ENCODE measurements around the gene PDIA6. TPM values are rescaled to one million over a fixed set of nuclear protein-coding genes. Genes with fewer than 3 reads are reported as not detected.
"Not testable (repeated sequence)": the region's sequence is repeated elsewhere in the genome, so short reads cannot be mapped to it uniquely, and the experiment has no call there.

Gene PDIA6
- total RNA-seq, 2 donors from 2014 or later: 402 to 408 TPM

DNA sequence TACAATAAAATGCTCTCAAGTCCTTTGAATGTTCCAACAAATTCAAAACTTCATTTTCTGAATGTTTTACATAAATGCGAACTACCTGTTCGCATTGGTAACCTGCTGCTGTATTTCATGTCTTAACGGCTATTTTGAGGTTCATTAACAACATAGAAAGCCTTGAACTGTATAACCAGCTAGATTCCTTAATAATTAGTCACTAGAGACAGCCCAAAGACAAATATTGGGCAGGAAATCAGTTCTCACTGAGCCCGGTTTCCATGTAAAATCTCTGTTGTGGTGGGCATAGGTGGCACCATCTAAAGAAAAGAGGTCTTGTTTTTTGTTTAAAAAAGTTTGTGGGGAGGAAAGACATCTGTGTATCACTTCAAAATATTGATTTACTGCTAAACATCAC, 29.2 kb downstream of the PDIA6 start:
- WGBS, 2 experiments (ENCODE audit: insufficient coverage in 1 of 2, insufficient read length in 1 of 2): 97 to 100% methylated on average over 3 to 4 of the region's 4 CpGs
- no peaks in the 10 kb centered on the region for H3K9me3 ChIP-seq (ENCODE audit: control insufficient read depth, low read length)
- H3K27me3 ChIP-seq (ENCODE audit: control insufficient read depth, insufficient read depth, low read length, poor library complexity, severe bottlenecking): no peaks in the 10 kb centered on the region
- no peaks in the 10 kb centered on the region for H3K27me3 Mint-ChIP-seq (ENCODE audit: insufficient read depth)
- H3K27ac Mint-ChIP-seq: no peak overlapping the region
- peaks cover 86% of the 10 kb centered on the region for H3K36me3 Mint-ChIP-seq (ENCODE audit: low read depth)
- TF ChIP-seq, protein P1, sequence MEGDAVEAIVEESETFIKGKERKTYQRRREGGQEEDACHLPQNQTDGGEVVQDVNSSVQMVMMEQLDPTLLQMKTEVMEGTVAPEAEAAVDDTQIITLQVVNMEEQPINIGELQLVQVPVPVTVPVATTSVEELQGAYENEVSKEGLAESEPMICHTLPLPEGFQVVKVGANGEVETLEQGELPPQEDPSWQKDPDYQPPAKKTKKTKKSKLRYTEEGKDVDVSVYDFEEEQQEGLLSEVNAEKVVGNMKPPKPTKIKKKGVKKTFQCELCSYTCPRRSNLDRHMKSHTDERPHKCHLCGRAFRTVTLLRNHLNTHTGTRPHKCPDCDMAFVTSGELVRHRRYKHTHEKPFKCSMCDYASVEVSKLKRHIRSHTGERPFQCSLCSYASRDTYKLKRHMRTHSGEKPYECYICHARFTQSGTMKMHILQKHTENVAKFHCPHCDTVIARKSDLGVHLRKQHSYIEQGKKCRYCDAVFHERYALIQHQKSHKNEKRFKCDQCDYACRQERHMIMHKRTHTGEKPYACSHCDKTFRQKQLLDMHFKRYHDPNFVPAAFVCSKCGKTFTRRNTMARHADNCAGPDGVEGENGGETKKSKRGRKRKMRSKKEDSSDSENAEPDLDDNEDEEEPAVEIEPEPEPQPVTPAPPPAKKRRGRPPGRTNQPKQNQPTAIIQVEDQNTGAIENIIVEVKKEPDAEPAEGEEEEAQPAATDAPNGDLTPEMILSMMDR (conservative IDR thresholded peaks at IDR 0.05): no peak
- no peak overlapping the region for H3K27ac ChIP-seq (ENCODE audit: low read depth, low read length)
- H3K36me3 ChIP-seq (ENCODE audit: control insufficient read depth, insufficient read depth, low read length): peaks cover 89% of the 10 kb centered on the region
- no peaks in the 10 kb centered on the region for H3K4me1 Mint-ChIP-seq
- no peak for DNase-seq
- no peak overlapping the region for H3K4me3 Mint-ChIP-seq
- H3K9ac ChIP-seq (ENCODE audit: extremely low read depth, low read length, poor library complexity, severe bottlenecking): no peak overlapping the region
- no peak overlapping the region for H3K4me3 ChIP-seq (ENCODE audit: low read length)
- no peaks in the 10 kb centered on the region for H3K4me1 ChIP-seq (ENCODE audit: control insufficient read depth, insufficient read depth, low read length)
- H3K9me3 Mint-ChIP-seq: no peaks in the 10 kb centered on the region

DNA sequence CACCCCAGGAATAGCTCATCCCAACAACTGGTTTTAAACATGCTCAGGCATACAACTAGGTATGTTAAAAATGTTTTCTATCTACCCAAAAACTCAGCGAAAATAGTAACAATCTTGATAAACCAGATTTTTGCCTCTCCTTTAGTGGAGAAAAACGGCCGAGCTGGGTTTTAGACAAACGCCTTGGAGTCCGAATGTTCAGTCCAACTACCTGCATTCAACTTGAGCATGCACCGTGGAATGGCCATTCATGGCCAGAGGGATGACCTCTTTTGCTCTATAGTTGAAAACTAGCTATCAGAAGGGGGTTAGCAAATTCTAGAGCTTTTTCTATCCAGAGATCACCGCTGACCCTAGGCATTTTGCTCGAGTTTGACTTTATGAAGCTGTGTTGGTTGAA, 30.8 kb downstream of the PDIA6 start:
- Mint-ChIP-seq H3K4me1 (no peaks in the 10 kb centered on the region), H3K9me3 (no peaks in the 10 kb centered on the region), H3K4me3 (no peak overlapping the region), H3K27me3 (ENCODE audit: insufficient read depth) (no peaks in the 10 kb centered on the region), H3K36me3 (ENCODE audit: low read depth) (peaks cover 71% of the 10 kb centered on the region), H3K27ac (no peak overlapping the region)
- TF ChIP-seq, protein P1 (conservative IDR thresholded peaks at IDR 0.05): no peak
- no peak for DNase-seq
- H3K36me3 ChIP-seq (ENCODE audit: control insufficient read depth, insufficient read depth, low read length): peaks cover 78% of the 10 kb centered on the region
- no peak overlapping the region for H3K9ac ChIP-seq (ENCODE audit: extremely low read depth, low read length, poor library complexity, severe bottlenecking)
- H3K9me3 ChIP-seq (ENCODE audit: control insufficient read depth, low read length): no peaks in the 10 kb centered on the region
- H3K27ac ChIP-seq (ENCODE audit: low read depth, low read length): no peak overlapping the region
- no peak overlapping the region for H3K4me3 ChIP-seq (ENCODE audit: low read length)
- WGBS, 2 experiments (ENCODE audit: insufficient coverage in 1 of 2, insufficient read length in 1 of 2): 92 to 94% methylated on average over 8 of the region's 8 CpGs
- no peaks in the 10 kb centered on the region for H3K27me3 ChIP-seq (ENCODE audit: control insufficient read depth, insufficient read depth, low read length, poor library complexity, severe bottlenecking)
- no peaks in the 10 kb centered on the region for H3K4me1 ChIP-seq (ENCODE audit: control insufficient read depth, insufficient read depth, low read length)

GRCh38 chr2:10780821-10781220, 31.8 kb downstream of the PDIA6 start:
- WGBS, 2 experiments (ENCODE audit: insufficient coverage in 1 of 2, insufficient read length in 1 of 2): 94 to 97% methylated on average over 9 to 11 of the region's 11 CpGs
- H3K9me3 Mint-ChIP-seq; H3K9ac ChIP-seq (ENCODE audit: extremely low read depth, low read length, poor library complexity, severe bottlenecking); H3K4me3 ChIP-seq (ENCODE audit: low read length); H3K4me3 Mint-ChIP-seq; H3K4me1 ChIP-seq (ENCODE audit: control insufficient read depth, insufficient read depth, low read length); H3K27me3 ChIP-seq (ENCODE audit: control insufficient read depth, insufficient read depth, low read length, poor library complexity, severe bottlenecking); H3K4me1 Mint-ChIP-seq; DNase-seq; H3K9me3 ChIP-seq (ENCODE audit: control insufficient read depth, low read length); H3K27ac ChIP-seq (ENCODE audit: low read depth, low read length); H3K27me3 Mint-ChIP-seq (ENCODE audit: insufficient read depth); H3K27ac Mint-ChIP-seq: not testable (repeated sequence)
- H3K36me3 Mint-ChIP-seq (ENCODE audit: low read depth): peaks cover 63% of the 10 kb centered on the region
- H3K36me3 ChIP-seq (ENCODE audit: control insufficient read depth, insufficient read depth, low read length): peaks cover 72% of the 10 kb centered on the region

GRCh38 chr2:10780491-10780820, 32.1 kb downstream of the PDIA6 start:
- Mint-ChIP-seq H3K9me3 (no peaks in the 10 kb centered on the region), H3K27ac (peak overlapping the region; percentile 66), H3K27me3 (ENCODE audit: insufficient read depth) (no peaks in the 10 kb centered on the region), H3K4me1 (no peaks in the 10 kb centered on the region), H3K36me3 (ENCODE audit: low read depth) (peaks cover 60% of the 10 kb centered on the region), H3K4me3 (no peak overlapping the region)
- Histone ChIP-seq H3K4me1 (ENCODE audit: control insufficient read depth, insufficient read depth, low read length) (no peaks in the 10 kb centered on the region), H3K27ac (ENCODE audit: low read depth, low read length) (no peak overlapping the region), H3K4me3 (ENCODE audit: low read length) (no peak overlapping the region), H3K36me3 (ENCODE audit: control insufficient read depth, insufficient read depth, low read length) (peaks cover 69% of the 10 kb centered on the region), H3K27me3 (ENCODE audit: control insufficient read depth, insufficient read depth, low read length, poor library complexity, severe bottlenecking) (no peaks in the 10 kb centered on the region), H3K9ac (ENCODE audit: extremely low read depth, low read length, poor library complexity, severe bottlenecking) (no peak overlapping the region), H3K9me3 (ENCODE audit: control insufficient read depth, low read length) (no peaks in the 10 kb centered on the region)
- 95 to 96% methylated on average over 9 to 11 of the region's 11 CpGs for WGBS, 2 experiments (ENCODE audit: insufficient coverage in 1 of 2, insufficient read length in 1 of 2)
- TF ChIP-seq, protein P1 (conservative IDR thresholded peaks at IDR 0.05): no peak
- DNase-seq: no peak

All from endodermal cell (in vitro differentiated cells).